ENCODE measurements around the gene ENC1.
A peak's percentile ranks its signal among the peaks of the same experiment; 100 is the strongest.

ENC1 gene

DNA sequence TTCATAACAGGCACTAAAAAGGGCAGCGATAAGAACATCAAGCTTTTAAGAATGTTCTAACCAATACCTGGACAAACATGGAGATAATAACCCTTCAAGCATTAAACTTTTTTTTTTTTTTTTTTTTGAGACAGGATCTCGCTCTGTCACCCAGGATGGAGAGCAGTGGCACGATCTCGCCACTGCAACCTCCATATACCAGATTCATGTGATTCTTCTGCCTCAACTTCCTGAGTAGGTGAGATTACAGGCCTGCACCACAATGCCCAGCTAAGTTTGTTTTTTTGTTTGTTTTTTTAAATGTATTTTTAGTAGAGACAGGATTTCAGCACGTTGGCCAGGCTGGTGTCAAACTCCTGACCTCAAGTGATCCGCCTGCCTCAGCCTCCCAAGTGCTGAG is 14.7 kb upstream of the ENC1 start:
- no peak for DNase-seq

DNA sequence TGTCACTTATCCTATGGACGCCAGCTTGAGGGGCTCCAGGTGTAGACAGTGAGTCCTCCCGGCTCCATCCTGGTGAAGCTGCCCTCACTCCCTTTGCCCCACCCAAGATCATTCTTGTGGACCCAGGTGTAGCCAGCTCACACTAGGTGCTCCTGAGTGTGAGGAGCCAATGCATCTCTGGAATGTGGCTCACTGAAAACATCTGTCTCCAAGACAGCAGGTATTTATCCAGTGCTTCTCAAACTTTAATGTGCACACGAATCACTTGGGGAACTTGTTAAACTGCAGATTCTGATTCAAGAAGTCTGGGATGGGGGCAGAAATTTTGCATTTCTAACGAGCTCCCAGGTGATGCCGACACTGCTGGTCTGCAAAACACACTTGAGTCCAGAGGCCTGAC is 13.5 kb upstream of the ENC1 start:
- DNase-seq, result no peak

DNA sequence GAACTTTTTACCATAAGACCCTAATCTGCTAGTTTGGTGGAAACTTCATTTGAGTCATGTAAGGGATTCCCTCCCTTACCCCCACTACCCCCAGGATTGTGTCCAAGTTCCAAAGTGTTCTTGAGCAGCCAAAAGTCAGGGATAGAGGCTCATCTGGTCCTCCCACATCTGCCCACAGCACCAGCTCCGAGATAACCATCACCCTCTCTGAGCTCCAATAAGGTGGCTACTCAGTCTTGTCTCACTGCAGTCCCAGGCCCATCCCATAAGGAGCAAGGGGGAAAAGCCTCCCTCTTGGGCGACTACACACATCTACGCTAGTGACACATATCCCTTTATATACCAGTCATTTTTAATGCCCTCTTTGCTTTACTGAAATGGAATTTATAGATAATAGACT is 12.0 kb upstream of the ENC1 start:
- DNase-seq, result no peak

DNA sequence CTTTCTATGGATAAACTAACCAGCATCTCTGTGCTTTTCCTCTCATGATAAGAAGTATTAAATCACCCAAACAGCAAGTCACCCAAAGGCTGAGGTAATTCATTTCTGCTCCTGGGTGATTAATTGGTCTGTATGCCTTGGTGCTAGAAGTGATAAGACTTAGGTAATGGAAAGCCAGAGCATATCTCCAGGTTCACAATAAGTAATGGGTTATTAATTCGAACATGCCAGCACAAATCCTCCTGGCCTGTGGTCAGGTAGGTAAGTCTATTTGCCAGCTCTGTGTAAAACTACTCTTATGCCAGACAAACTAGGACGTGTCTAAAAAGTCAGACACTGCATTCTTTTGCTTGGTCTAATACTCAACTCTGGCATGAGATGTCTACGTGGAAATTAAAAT is 11.2 kb upstream of the ENC1 start:
- no peak for DNase-seq

GRCh38 chr5:74649421-74649973 is 9.0 kb upstream of the ENC1 start:
- DNase-seq, result no peak

GRCh38 chr5:74648835-74649293 is 8.3 kb upstream of the ENC1 start:
- DNase-seq, result no peak

GRCh38 chr5:74647096-74647495 is 6.6 kb upstream of the ENC1 start:
- no peak for DNase-seq

DNA sequence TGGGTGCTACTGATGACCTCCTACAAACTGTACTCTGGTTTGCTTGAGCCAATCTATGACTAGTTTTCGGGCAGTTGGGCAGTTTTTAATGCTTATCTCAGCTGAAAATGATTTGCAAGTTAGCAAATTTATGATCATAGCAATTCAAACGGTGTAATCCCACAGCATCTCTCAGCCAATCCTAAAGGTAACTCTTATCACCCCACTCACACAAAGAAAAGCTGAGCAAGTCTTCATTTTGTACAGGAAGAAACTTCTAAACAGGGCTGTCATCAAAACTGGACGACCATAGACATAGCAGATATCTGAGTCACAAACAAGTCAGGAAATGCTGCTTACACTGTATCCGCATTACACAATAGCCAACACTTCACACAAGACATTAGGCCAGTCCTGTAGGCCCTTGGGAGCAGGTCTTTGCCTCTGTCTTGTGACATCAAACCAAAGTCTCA is 2.6 kb upstream of the ENC1 start:
- DNase-seq, result no peak

- no peak for DNase-seq
Measured at GRCh38 chr5:74642543-74642863, 2.0 kb upstream of the ENC1 start.

DNA sequence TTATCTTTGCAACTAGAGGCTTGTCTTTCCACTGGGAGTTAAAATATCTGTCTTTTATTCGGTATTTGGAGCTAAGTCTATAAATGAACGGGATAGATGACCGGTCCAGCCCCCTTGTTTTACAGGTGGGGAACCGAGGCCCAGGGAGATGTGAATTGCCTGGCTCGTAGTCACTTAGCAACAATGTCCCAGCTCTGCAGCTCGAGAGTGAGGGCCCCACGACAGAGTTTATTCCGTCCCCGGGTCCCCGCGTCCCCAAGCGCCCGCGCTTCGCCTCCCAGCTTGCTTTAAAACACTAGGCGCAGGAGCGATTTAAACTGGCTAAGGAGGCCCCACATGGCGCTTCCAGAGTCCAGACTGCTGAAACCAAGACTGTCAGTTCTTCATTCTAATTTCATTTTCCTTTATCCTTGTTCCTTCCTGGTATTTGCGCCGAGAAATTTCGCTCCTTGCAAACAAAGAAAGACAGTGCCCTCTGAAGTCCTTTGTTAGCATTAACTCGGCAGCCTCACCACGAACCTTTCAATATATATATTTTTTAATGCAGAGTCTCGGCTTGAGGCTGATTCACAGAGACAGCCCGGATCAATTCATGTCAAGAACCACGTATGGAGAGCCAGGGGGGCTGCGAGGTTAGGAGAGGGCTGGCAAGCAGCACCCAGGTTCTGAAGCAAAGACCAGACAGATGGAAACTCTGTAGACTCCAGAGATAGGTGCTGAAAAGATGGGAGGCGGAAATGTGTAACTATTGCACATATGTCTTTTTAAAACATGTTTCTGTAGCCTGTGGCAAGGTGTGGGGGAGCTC is 1.4 kb upstream of the ENC1 start:
- peak; percentile 80 for DNase-seq

- DNase-seq, result peak; percentile 88
Measured at GRCh38 chr5:74640954-74641734, 616 bp upstream of the ENC1 start.

DNA sequence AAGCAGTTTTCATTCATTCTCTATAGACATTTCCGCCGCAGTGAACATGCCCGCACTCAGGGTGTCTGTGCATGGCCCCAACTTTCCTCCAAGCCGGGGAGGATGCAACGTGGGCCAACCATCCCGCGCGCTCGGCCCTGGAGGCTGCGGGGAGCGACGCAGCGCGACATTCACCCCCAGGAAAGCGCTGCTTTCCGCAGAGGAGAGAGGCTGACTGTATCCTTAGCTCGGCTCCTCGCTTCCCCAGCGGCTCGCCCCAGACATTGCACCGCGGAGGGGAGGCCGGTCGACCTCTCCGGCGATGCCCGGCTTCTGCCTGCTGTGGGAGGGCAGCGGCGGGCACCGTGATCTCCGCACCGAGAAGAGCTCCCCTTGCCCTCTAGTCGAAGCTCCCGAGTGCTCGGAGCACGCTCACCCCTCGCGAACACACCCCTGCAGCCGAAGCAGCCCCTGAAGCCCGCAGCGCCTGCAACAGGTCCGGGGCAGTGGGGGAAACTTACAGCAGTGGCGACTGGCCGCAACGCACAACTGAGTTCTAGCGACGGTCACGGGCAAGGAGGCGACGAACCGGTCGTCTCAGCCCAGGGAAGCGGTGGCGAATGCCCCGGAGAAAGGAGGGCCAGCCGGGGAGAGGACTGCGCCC is 600 bp downstream of the ENC1 start:
- DNase-seq, result peak; percentile 76

GRCh38 chr5:74638970-74639806 is 1.3 kb downstream of the ENC1 start:
- no peak for DNase-seq

GRCh38 chr5:74638544-74638969 is 2.0 kb downstream of the ENC1 start:
- DNase-seq, result no peak

DNA sequence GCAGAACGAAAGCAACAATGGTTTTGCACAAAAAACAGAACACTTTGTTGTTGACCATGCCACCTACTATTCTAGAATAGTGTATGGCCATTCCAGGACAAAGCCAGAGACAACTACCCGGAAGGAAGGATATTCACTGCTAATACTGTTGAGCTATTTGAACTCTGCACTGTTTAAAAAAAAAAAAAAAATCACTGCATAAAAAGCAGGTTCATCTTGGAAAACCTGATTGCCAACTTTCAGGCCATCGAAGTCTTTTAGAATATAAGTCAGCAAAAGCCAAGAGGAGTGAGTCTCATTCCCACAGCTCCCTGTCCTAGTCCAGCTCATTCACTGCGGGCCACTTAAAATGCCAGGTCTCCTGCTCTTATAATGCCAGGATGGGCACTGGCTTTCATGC is 4.0 kb downstream of the ENC1 start:
- no peak for DNase-seq

DNA sequence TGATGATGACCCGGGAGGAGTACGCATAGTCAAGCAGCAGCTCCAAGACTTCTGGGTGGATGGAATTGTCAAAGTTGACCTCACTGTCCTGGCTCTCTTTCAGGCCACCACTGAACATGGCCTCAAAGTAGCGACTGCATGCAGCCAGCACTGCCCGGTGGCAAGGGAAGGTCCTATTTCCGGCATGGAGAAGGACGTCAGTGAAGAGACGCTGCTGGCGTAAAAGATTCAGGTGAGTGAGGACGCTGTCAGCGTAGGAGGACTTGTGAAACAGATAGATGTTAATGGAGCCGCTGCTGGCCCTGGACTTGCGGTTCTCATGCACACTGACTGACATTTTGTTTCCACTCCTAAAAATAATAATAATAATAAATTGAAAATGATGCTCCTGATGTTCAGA is 4.4 kb downstream of the ENC1 start:
- no peak for DNase-seq

DNA sequence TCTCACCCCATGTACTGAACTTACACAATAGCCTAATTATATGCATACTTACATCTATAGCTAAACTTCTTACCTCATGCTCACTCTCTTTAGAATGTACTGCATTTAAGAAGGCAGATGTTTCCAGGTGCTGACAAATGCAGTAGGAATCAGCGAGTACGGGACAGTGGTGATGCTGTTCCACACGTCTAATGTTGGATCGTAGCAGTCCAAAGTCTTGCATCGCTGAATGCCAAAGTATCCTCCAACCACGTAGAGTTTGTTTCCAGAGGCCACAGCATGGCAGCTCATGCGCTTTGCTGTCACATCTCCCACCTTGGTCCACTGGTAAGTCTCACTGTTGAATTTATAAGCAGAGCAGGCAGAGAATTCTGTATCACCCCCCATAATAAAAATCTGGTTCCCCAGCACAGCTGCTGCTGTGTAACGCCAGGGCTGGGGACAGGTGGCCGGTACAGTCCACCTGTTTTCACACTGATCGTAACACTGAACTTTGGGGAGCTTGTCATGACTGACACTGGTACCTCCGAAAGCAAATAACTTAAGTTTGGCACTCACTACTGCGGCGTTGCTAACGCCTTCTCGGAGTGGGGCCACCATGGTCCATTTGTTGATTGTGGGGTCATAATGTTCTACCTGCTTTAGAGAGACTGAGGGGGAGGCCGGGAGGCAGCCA is 5.8 kb downstream of the ENC1 start:
- no peak for DNase-seq

DNA sequence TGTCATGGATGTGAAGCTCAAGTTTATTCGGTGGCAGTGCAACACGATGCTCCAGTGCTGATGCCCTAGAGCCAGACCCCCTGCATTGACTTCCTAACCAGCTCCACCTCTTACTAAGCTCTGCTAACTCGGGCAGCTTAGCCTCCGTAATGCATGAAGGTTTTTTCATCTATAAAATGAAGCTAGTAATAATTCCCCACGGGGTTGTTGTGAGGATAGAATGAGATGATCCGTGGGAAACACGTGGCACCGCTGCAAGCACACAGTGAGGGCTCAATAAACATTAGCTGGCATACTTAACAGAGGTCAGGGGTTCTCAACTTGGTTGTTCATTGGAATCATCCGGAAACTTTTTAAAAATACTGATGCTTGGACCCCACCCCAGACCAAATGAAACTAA is 6.8 kb downstream of the ENC1 start:
- DNase-seq, result no peak

DNA sequence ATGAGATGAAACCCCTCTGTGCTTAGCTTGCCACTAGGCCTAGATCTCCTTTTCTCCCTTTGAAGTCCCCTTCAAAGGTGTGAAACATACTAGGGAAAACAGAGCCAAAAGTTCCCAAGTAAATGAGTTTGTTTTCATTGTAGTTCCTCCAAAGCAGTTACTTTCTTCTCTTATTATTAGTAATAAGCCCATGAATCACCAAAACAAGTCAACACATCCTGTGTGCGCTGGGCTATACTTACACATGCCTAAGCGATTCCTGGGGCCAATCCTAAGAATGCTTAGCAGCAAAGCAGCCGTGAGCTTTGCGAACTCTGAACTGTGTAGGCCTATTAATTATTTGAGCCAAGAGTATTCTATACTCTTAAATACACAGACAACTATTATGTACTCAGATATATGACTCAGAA is 7.6 kb downstream of the ENC1 start:
- DNase-seq, result no peak

DNA sequence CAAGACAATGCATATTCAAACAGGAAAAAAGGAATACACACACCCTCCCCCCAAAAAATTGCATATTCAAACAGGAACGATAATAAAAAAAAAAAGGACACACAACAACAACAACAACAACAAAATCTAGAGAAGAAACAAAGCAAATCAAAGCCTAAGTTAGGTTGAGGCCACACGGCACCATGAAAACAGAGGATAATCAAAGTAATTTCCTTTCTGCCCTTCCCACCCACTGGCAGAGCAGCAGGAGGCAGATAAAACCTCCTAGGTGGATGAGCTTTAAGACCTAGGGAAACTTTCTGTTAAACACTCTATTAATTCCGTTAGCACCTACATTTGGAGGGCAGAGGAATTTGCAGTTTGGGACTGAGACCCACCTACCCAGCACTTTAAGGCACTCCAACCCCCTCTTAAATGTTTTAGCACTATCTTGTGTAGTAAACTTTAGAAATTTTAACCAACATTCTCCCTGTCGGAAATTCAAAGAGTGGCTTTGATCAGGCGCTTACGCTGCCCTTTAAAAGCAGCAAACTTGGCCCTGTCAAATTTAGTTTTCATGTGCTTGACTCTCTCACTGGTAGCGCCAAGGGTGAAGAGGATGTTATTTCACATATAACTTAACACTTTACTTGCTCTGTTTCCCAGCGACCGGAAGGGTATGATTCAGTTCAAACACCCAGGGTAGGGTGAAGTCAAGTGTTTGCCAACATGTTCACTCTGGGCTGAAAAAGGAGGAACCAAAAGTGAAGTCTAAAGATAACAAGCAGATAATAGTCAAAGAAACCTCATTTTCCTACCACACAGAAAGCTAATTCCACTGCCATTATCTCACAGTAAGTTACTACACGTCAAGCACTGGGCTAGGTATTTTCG is 9.2 kb downstream of the ENC1 start:
- DNase-seq, result no peak

All from right forelimb (tissue), 1 donor.